Right ventricle myocardium superior (tissue), 1 donor: ENCODE measurements around the gene CBARP. TPM values are rescaled to one million over a fixed set of nuclear protein-coding genes. Genes with fewer than 3 reads are reported as not detected.

Experiments
- ATAC-seq: fragments of 200-7000 bp; cut with Tn5 transposase; one replicate; pipeline ENCODE4 v1.9.1; 2020; ENCODE audit warnings: mild to moderate bottlenecking; ENCODE audit not compliant: poor library complexity
- DNase-seq: peaks from one replicate; pipeline ENCODE4 v3.0.0-alpha.2; 2020
- intact Hi-C: fragments of 100-400 bp; cut with DNase I; formaldehyde crosslinking; loops from one replicate; pipeline ENCODE4 v1.11.2; 2022
- total RNA-seq: library from RNA; stranded (reverse); fragmentation: NEBNext Ultra II Directional; extraction: Animal tissue kit (Norgen Biotek cat#: 25700); gene quantifications from one replicate; pipeline ENCODE4 v1.2.1, GENCODE V29; 2021
- donor health status: DM: no; HTN: yes; CAD: no; lungs with severe emphysema.

CBARP gene
- total RNA-seq, 1 donor from 2014 or later: 1.1 TPM

GRCh38 chr19:1277061-1277460, 39.3 kb upstream of the CBARP start:
- ATAC-seq: no peak

GRCh38 chr19:1276628-1277022, 38.8 kb upstream of the CBARP start:
- intact Hi-C loops: loop anchor here (10.0 kb wide), 1 partner anchor 108 kb away; the partner anchor contains the start of gene NDUFS7
- DNase-seq (no peak), ATAC-seq (no peak)

More at GRCh38 chr19:1277061-1277460, 39.3 kb upstream of the CBARP start:
- intact Hi-C loops: loop anchor here (10.0 kb wide), 1 partner anchor 108 kb away; the partner anchor contains the start of gene NDUFS7
- DNase-seq: no peak

- intact Hi-C loops: loop anchor here (10.0 kb wide), 1 partner anchor 109 kb away; the partner anchor contains the start of gene NDUFS7
- no peak for DNase-seq
- ATAC-seq: no peak
Observed at GRCh38 chr19:1275976-1276627, 38.3 kb upstream of the CBARP start.

GRCh38 chr19:1275260-1275975, 37.6 kb upstream of the CBARP start, which contains the start of gene FAM174C:
Gene FAM174C, plus strand, starts transcription at chr19:1275530. Its CDS starts 20 bp downstream, at chr19:1275550.
- DNase-seq: peak; percentile 97
- intact Hi-C loops: loop anchor here (10.0 kb wide), 1 partner anchor 109 kb away; the partner anchor contains the start of gene NDUFS7
- ATAC-seq: peak; percentile 81

GRCh38 chr19:1274852-1275259, 37.1 kb upstream of the CBARP start:
- ATAC-seq: peak; percentile 1
- intact Hi-C loops: loop anchor here (10.0 kb wide), 1 partner anchor 110 kb away; the partner anchor contains the start of gene NDUFS7

GRCh38 chr19:1274081-1274851, 36.5 kb upstream of the CBARP start:
- peak; percentile 53 for DNase-seq
- no peak for ATAC-seq
- intact Hi-C loops: loop anchor here (10.0 kb wide), 1 partner anchor 111 kb away; the partner anchor contains the start of gene NDUFS7

More at GRCh38 chr19:1274852-1275259, 37.1 kb upstream of the CBARP start:
- DNase-seq: no peak

- DNase-seq: peak; percentile 53
- ATAC-seq: no peak
- intact Hi-C loops: loop anchor here (10.0 kb wide), 1 partner anchor 111 kb away; the partner anchor contains the start of gene NDUFS7
Observed at GRCh38 chr19:1273263-1274041, 35.6 kb upstream of the CBARP start.

GRCh38 chr19:1272423-1273262, 34.8 kb upstream of the CBARP start:
- intact Hi-C loops: loop anchor here (10.0 kb wide), 1 partner anchor 112 kb away; the partner anchor contains the start of gene NDUFS7
- DNase-seq (no peak), ATAC-seq (no peak)

- DNase-seq (no peak), ATAC-seq (no peak)
- intact Hi-C loops: loop anchor here (10.0 kb wide), 1 partner anchor 113 kb away; the partner anchor contains the start of gene NDUFS7
Observed at GRCh38 chr19:1271528-1272422, 34.0 kb upstream of the CBARP start.

GRCh38 chr19:1270854-1271527, 33.2 kb upstream of the CBARP start:
- intact Hi-C loops: loop anchor here (10.0 kb wide), 1 partner anchor 114 kb away; the partner anchor contains the start of gene NDUFS7
- DNase-seq (no peak), ATAC-seq (no peak)

GRCh38 chr19:1270213-1270853, 32.5 kb upstream of the CBARP start:
- intact Hi-C loops: loop anchor here (10.0 kb wide), 1 partner anchor 114 kb away; the partner anchor contains the start of gene NDUFS7
- DNase-seq: no peak

GRCh38 chr19:1269478-1270212, 31.8 kb upstream of the CBARP start:
- intact Hi-C loops: loop anchor here (2.0 to 10.0 kb wide), 2 partner anchors 25 to 115 kb away; partner anchors contain the start of gene NDUFS7
- DNase-seq: peak; percentile 91

More at GRCh38 chr19:1270213-1270853, 32.5 kb upstream of the CBARP start:
- ATAC-seq: no peak

GRCh38 chr19:1269065-1269477, 31.3 kb upstream of the CBARP start, which contains the start of gene CIRBP:
Gene CIRBP, plus strand, starts transcription at chr19:1269332. Its CDS starts 1,602 bp downstream, at chr19:1270934.
- peak; percentile 73 for ATAC-seq
- DNase-seq: peak; percentile 100
- intact Hi-C loops: loop anchor here (2.0 kb wide), 1 partner anchor 24 kb away; no protein-coding TSS in a partner anchor

More at GRCh38 chr19:1269478-1270212, 31.8 kb upstream of the CBARP start:
- peak; percentile 40 for ATAC-seq
